IMR-90 (cell line): ENCODE measurements around the gene RPL23. TPM values are rescaled to one million over a fixed set of nuclear protein-coding genes. Genes with fewer than 3 reads are reported as not detected.

Experiments
- ATAC-seq: fragments of 200-7000 bp; cut with Tn5 transposase; 2 replicates; pipeline ENCODE4 v1.9.1; 2020; ENCODE audit warnings: low read depth, mild to moderate bottlenecking, moderate library complexity
- BruUV-seq: library from RNA; stranded (reverse); fragments of 400-500 nt; replicated peaks from 2 replicates; lab custom pipeline; 2021; lab: Mats Ljungman, UMichigan
- CTCF ChIA-PET: fragments of 300-600 bp; formaldehyde crosslinking; extraction: SDS; loops from one replicate; lab custom pipeline; 2021; ENCODE audit warnings: antibody characterized with exemption; lab: Yijun Ruan, JAX
- POLR2A ChIA-PET: fragments of 300-600 bp; sonication (Branson Sonifier 250); formaldehyde crosslinking; loops from one replicate; lab custom pipeline; 2022; ENCODE audit warnings: antibody characterized with exemption; ENCODE audit not compliant: unreplicated experiment; lab: Charles Lee
- DNase-seq: peaks from one replicate; pipeline ENCODE4 v3.0.0; 2013
- H2AFZ ChIP-seq: replicated peaks from 2 replicates; pipeline ENCODE3; 2013; ENCODE audit warnings: low read length, mild to moderate bottlenecking; ENCODE audit not compliant: poor library complexity
- H2AK5ac ChIP-seq: 2 replicates; pipeline ENCODE4 v1.6.1; 2013; ENCODE audit warnings: low read depth, low read length, inconsistent platforms
- H2AK9ac ChIP-seq: replicated peaks from 2 replicates; pipeline ENCODE3; 2013; ENCODE audit warnings: mild to moderate bottlenecking, low read depth, low read length, moderate library complexity; ENCODE audit not compliant: poor library complexity
- H2BK120ac ChIP-seq: 2 replicates; pipeline ENCODE4 v1.6.1; 2013; ENCODE audit warnings: low read depth, low read length, inconsistent platforms
- H2BK15ac ChIP-seq: 3 replicates; pipeline ENCODE4 v1.6.1; 2013; ENCODE audit warnings: low read depth, low read length, inconsistent platforms
- H2BK20ac ChIP-seq: 2 replicates; pipeline ENCODE4 v1.6.1; 2013; ENCODE audit warnings: low read depth, mild to moderate bottlenecking, inconsistent platforms, low read length, moderate library complexity
- H2BK5ac ChIP-seq: 2 replicates; pipeline ENCODE4 v1.6.1; 2013; ENCODE audit warnings: mild to moderate bottlenecking, low read depth, low read length, inconsistent platforms; ENCODE audit not compliant: poor library complexity, severe bottlenecking
- H3K14ac ChIP-seq: replicated peaks from 2 replicates; pipeline ENCODE4 v1.6.1; 2013; ENCODE audit warnings: low read depth, low read length, inconsistent platforms
- H3K18ac ChIP-seq: 2 replicates; pipeline ENCODE4 v1.6.1; 2013; ENCODE audit warnings: low read depth, low read length, control low read depth
- H3K23ac ChIP-seq: 2 replicates; pipeline ENCODE4 v1.6.1; 2013; ENCODE audit warnings: low read depth, low read length, inconsistent platforms
- H3K27ac ChIP-seq: 2 replicates; pipeline ENCODE4 v1.5.1; 2013; ENCODE audit warnings: mild to moderate bottlenecking, control low read depth, low read length; ENCODE audit not compliant: insufficient read depth
- H3K27me3 ChIP-seq: 2 replicates; pipeline ENCODE4 v1.6.1; 2013; ENCODE audit warnings: low read length; ENCODE audit not compliant: control insufficient read depth, insufficient read depth
- H3K36me3 ChIP-seq: 2 replicates; pipeline ENCODE4 v1.6.1; 2013; ENCODE audit warnings: low read length, mixed read lengths; ENCODE audit not compliant: control insufficient read depth, insufficient read depth
- H3K4ac ChIP-seq: 2 replicates; pipeline ENCODE4 v1.6.1; 2013; ENCODE audit warnings: low read depth, low read length, inconsistent platforms
- H3K4me1 ChIP-seq: 2 replicates; pipeline ENCODE4 v1.6.1; 2013; ENCODE audit warnings: low read length, mixed read lengths; ENCODE audit not compliant: control insufficient read depth, insufficient read depth
- H3K4me2 ChIP-seq: 2 replicates; pipeline ENCODE4 v1.6.1; 2013; ENCODE audit warnings: low read depth, mild to moderate bottlenecking, control low read depth, low read length, moderate library complexity
- H3K4me3 ChIP-seq: 2 replicates; pipeline ENCODE4 v1.5.1; 2013; ENCODE audit warnings: low read depth, mild to moderate bottlenecking, control low read depth, low read length, moderate library complexity; ENCODE audit not compliant: insufficient read depth
- H3K56ac ChIP-seq: 2 replicates; pipeline ENCODE4 v1.6.1; 2013; ENCODE audit warnings: low read length, inconsistent platforms; ENCODE audit not compliant: insufficient read depth; ENCODE audit errors: extremely low read depth
- H3K79me1 ChIP-seq, 2 experiments: 2 replicates each; pipeline ENCODE4 v1.6.1; 2013; ENCODE audit warnings: low read length in 2 of 2, inconsistent platforms in 1 of 2, low read depth in 1 of 2
- H3K9ac ChIP-seq: 2 replicates; pipeline ENCODE4 v1.6.1; 2013; ENCODE audit warnings: low read depth, low read length, control low read depth
- H3K9me1 ChIP-seq: 2 replicates; pipeline ENCODE4 v1.6.1; 2013; ENCODE audit warnings: low read length, inconsistent platforms; ENCODE audit not compliant: insufficient read depth
- H3K9me3 ChIP-seq: 2 replicates; pipeline ENCODE4 v1.6.1; 2013; ENCODE audit warnings: low read length; ENCODE audit not compliant: control insufficient read depth, insufficient read depth
- H4K20me1 ChIP-seq: 2 replicates; pipeline ENCODE4 v1.6.1; 2013; ENCODE audit warnings: low read length, inconsistent platforms; ENCODE audit not compliant: insufficient read depth
- H4K5ac ChIP-seq: 2 replicates; pipeline ENCODE4 v1.6.1; 2013; ENCODE audit warnings: mild to moderate bottlenecking, low read depth, low read length, control low read depth
- H4K8ac ChIP-seq, 2 experiments: 2 replicates each; pipeline ENCODE4 v1.6.1; 2013; ENCODE audit warnings: low read depth in 2 of 2, low read length in 2 of 2, control low read depth in 1 of 2, inconsistent platforms in 1 of 2
- H4K91ac ChIP-seq: 2 replicates; pipeline ENCODE4 v1.6.1; 2013; ENCODE audit warnings: low read depth, low read length, inconsistent platforms; ENCODE audit not compliant: insufficient read depth
- CEBPB ChIP-seq: IDR thresholded peaks from 2 replicates; pipeline ENCODE4 v1.6.1; 2012; ENCODE audit warnings: low read depth, low read length, improper control_type of control experiment
- CTCF ChIP-seq: conservative IDR thresholded peaks from 2 replicates; pipeline ENCODE4 v1.5.1; 2012; ENCODE audit warnings: mild to moderate bottlenecking, low read depth, low read length, improper control_type of control experiment
- ELK1 ChIP-seq: fragments of 150-350 bp; IDR thresholded peaks from 2 replicates; pipeline ENCODE4 v1.6.1; 2016; ENCODE audit warnings: low read depth, mild to moderate bottlenecking, low read length, moderate library complexity, borderline replicate concordance
- MAZ ChIP-seq: IDR thresholded peaks from 2 replicates; pipeline ENCODE4 v1.6.1; 2012; ENCODE audit warnings: low read depth, mild to moderate bottlenecking, low read length, improper control_type of control experiment, moderate library complexity, borderline replicate concordance
- WGBS, 2 experiments: methylation state at CpG; one replicate each; pipeline versions ENCODE4 v1.1.5 to v1.1.7; 2013; ENCODE audit warnings: missing lambda C conversion rate in 2 of 2; ENCODE audit not compliant: insufficient read length in 1 of 2; ENCODE audit errors: extremely low coverage in 2 of 2; 5-methylcytosine and 5-hydroxymethylcytosine counted together
- dilution Hi-C: fragments of 300-500 bp; cut with HindIII; formaldehyde crosslinking; loops from one replicate; pipeline ENCODE4 v1.14.3; 2018; ENCODE audit warnings: low sequenced_read_pairs; ENCODE audit not compliant: unreplicated experiment
- in situ Hi-C: fragments of 300-500 bp; cut with MboI; formaldehyde crosslinking; loops from 3 replicates; pipeline ENCODE4 v1.14.3; 2019; ENCODE audit warnings: low sequenced_read_pairs, inconsistent platforms, mixed read lengths
- intact Hi-C: fragments of 100-400 bp; cut with micrococcal nuclease; formaldehyde crosslinking; loops from 2 replicates; pipeline ENCODE4 v1.10.0; 2022
- polyA plus RNA-seq, 3 experiments: library from polyadenylated mRNA; depleted of rRNA; stranded (reverse); fragments of >200 nt; gene quantifications; 2 replicates each; pipeline ENCODE4 v1.2.3, GENCODE V29; 2012; ENCODE audit warnings: low replicate concordance in 1 of 3
- total RNA-seq: library from RNA; depleted of rRNA; stranded (reverse); fragments of >200 nt; gene quantifications from 2 replicates; pipeline ENCODE4 v1.2.3, GENCODE V29; 2012

The RPL23 gene
- total and polyA plus RNA-seq, 2 of the 4 experiments (the other 2 are of a cell fraction), result 1,170 to 2,308 TPM

- ChIA-PET POLR2A (no interaction called here), CTCF (no interaction called here)
- no peak overlapping the region for H4K91ac ChIP-seq
- H3K79me1 ChIP-seq, result peaks cover 43 to 93% of the 10 kb centered on the region in 2 experiments
- H3K23ac ChIP-seq, result no peak overlapping the region
- dilution Hi-C loops (no loop called here), in situ Hi-C loops (no loop called here), intact Hi-C loops (no loop called here)
- peaks cover 33% of the 10 kb centered on the region for H3K4me1 ChIP-seq
- peaks cover 19% of the 10 kb centered on the region for H3K9me1 ChIP-seq
- H3K56ac ChIP-seq, result no peak overlapping the region
- H2BK5ac ChIP-seq, result no peak overlapping the region
- peaks cover 70% of the 10 kb centered on the region for H3K36me3 ChIP-seq
- H2BK120ac ChIP-seq, result no peak overlapping the region
- BruUV-seq, result no TSS peak
- peaks cover 97% of the 10 kb centered on the region for H4K20me1 ChIP-seq
- no peak overlapping the region for H4K5ac ChIP-seq
- no peak for ATAC-seq
- peak overlapping the region; percentile 69 for H2AK9ac ChIP-seq
- H2BK20ac ChIP-seq, result no peak overlapping the region
- no peak overlapping the region for H3K4me2 ChIP-seq
- no peak overlapping the region for H3K18ac ChIP-seq
- 92% methylated on average over 2 of the region's 9 CpGs; no CpG with 5 or more reads in 1 of the 2 experiments for WGBS, 2 experiments
- H3K4me3 ChIP-seq, result no peak overlapping the region
- H2AK5ac ChIP-seq, result no peak overlapping the region
- H3K4ac ChIP-seq, result no peak overlapping the region
- H3K9ac ChIP-seq, result no peak overlapping the region
- H2AFZ ChIP-seq, result no peak overlapping the region
- TF ChIP-seq ELK1 (no peak), CTCF (no peak), CEBPB (no peak), MAZ (no peak)
- no peak overlapping the region for H3K27ac ChIP-seq
- no peak for DNase-seq
- H3K9me3 ChIP-seq, result no peaks in the 10 kb centered on the region
- H4K8ac ChIP-seq, result no peak overlapping the region
- H2BK15ac ChIP-seq, result no peak overlapping the region
- H3K14ac ChIP-seq, result 0 out of 2 replicates have a peak overlapping the region, but pooled peaks have one; percentile 9
- H3K27me3 ChIP-seq, result no peaks in the 10 kb centered on the region
Observed at GRCh38 chr17:38898291-38898679, 44.8 kb upstream of the RPL23 start.
